Right atrium auricular region (tissue), 2 donors: ENCODE results near the gene GRB10. TPM values are rescaled to one million over a fixed set of nuclear protein-coding genes. Genes with fewer than 3 reads are reported as not detected.

ENCODE experiments used
- DNase-seq: peaks from one replicate; pipeline ENCODE4 v3.0.0-alpha.2; 2019; ENCODE audit warnings: low spot score
- H3K27ac ChIP-seq, 2 donors: fragments of 200-600 bp; sonication (generic); 1 replicate in 1 of 2; 2 replicates in 1 of 2; pipeline ENCODE4 v1.5.1; 2016 to 2019
- H3K27me3 ChIP-seq, 2 donors: fragments of 200-600 bp; sonication (generic); one replicate each; pipeline versions ENCODE4 v1.5.1 to v1.6.0; 2017 to 2019
- H3K36me3 ChIP-seq: fragments of 200-600 bp; sonication (generic); one replicate; pipeline ENCODE4 v1.5.1; 2016
- H3K4me1 ChIP-seq, 2 donors: fragments of 200-600 bp; sonication (generic); one replicate each; pipeline versions ENCODE4 v1.5.1 to v1.6.0; 2017 to 2019
- H3K4me3 ChIP-seq, 2 donors: fragments of 200-600 bp; sonication (generic); 1 replicate in 1 of 2; 2 replicates in 1 of 2; pipeline ENCODE4 v1.5.1; 2017 to 2019; ENCODE audit warnings: mild to moderate bottlenecking in 1 of 2, moderate library complexity in 1 of 2
- H3K9me3 ChIP-seq, 2 donors: fragments of 200-600 bp; sonication (generic); one replicate each; pipeline ENCODE4 v1.5.1; 2019
- total RNA-seq, 2 donors: library from RNA; depleted of rRNA; stranded (reverse); fragments of >200 nt; gene quantifications; one replicate each; pipeline ENCODE4 v1.1.0, GENCODE V29; 2016
- TF ChIP-seq, protein P1 (sequence below), 2 donors: fragments of 200-600 bp; sonication (generic); IDR thresholded peaks; one replicate each; pipeline ENCODE4 v1.5.1; 2019; ENCODE audit warnings: antibody characterized with exemption in 2 of 2

The GRB10 gene
- total RNA-seq, 2 donors from 2014 or later = 36.5 to 39.0 TPM

- no peak for DNase-seq
- TF ChIP-seq, protein P1, sequence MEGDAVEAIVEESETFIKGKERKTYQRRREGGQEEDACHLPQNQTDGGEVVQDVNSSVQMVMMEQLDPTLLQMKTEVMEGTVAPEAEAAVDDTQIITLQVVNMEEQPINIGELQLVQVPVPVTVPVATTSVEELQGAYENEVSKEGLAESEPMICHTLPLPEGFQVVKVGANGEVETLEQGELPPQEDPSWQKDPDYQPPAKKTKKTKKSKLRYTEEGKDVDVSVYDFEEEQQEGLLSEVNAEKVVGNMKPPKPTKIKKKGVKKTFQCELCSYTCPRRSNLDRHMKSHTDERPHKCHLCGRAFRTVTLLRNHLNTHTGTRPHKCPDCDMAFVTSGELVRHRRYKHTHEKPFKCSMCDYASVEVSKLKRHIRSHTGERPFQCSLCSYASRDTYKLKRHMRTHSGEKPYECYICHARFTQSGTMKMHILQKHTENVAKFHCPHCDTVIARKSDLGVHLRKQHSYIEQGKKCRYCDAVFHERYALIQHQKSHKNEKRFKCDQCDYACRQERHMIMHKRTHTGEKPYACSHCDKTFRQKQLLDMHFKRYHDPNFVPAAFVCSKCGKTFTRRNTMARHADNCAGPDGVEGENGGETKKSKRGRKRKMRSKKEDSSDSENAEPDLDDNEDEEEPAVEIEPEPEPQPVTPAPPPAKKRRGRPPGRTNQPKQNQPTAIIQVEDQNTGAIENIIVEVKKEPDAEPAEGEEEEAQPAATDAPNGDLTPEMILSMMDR (IDR thresholded peaks at IDR 0.05) = no peak
- Histone ChIP-seq H3K36me3 (no peaks in the 10 kb centered on the region), H3K27me3 (no peaks in the 10 kb centered on the region), H3K9me3 (no peaks in the 10 kb centered on the region), H3K4me3 (no peak overlapping the region), H3K27ac (no peak overlapping the region), H3K4me1 (peaks cover 0 to 8% of the 10 kb centered on the region in 2 donors)
Observed at GRCh38 chr7:50817561-50817960, 34.9 kb upstream of the GRB10 start.

- TF ChIP-seq, protein P1 (IDR thresholded peaks at IDR 0.05) = no peak
- H3K36me3 ChIP-seq = no peaks in the 10 kb centered on the region
- H3K4me1 ChIP-seq = peaks cover 0 to 15% of the 10 kb centered on the region in 2 donors
- DNase-seq = no peak
- no peaks in the 10 kb centered on the region for H3K27me3 ChIP-seq
- H3K27ac ChIP-seq = no peak overlapping the region
- no peak overlapping the region for H3K4me3 ChIP-seq
- H3K9me3 ChIP-seq = no peaks in the 10 kb centered on the region
Observed at GRCh38 chr7:50815138-50815537, 32.4 kb upstream of the GRB10 start.

DNA sequence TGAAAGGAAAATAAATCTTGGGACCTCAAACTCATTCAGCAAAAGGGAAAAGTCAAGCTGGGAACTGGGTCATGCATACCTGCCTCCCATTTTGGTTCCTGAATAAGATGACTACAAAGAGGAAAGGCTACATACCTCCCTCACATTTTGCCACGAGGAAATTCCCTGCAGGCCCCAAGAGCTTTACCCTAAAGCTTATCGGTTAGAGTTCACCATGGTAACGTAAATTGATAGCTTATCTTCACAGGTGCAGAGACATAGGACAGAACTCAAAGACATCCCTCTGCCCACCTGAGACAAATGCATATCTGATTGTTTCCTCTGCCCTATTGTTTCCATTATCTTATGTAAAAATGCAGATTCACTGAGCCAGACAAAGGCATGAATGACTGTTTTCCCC lies 31.5 kb upstream of the GRB10 start:
- peaks cover 0 to 15% of the 10 kb centered on the region in 2 donors for H3K4me1 ChIP-seq
- H3K27me3 ChIP-seq = no peaks in the 10 kb centered on the region
- TF ChIP-seq, protein P1 (IDR thresholded peaks at IDR 0.05) = no peak
- DNase-seq = no peak
- no peaks in the 10 kb centered on the region for H3K36me3 ChIP-seq
- H3K9me3 ChIP-seq = no peaks in the 10 kb centered on the region
- H3K4me3 ChIP-seq = no peak overlapping the region
- no peak overlapping the region for H3K27ac ChIP-seq

GRCh38 chr7:50812841-50813475 lies 30.3 kb upstream of the GRB10 start:
- TF ChIP-seq, protein P1 (IDR thresholded peaks at IDR 0.05) = no peak
- no peak overlapping the region for H3K27ac ChIP-seq
- no peaks in the 10 kb centered on the region for H3K9me3 ChIP-seq
- peaks cover 0 to 15% of the 10 kb centered on the region in 2 donors for H3K4me1 ChIP-seq
- no peaks in the 10 kb centered on the region for H3K27me3 ChIP-seq
- no peak overlapping the region for H3K4me3 ChIP-seq
- peak; percentile 91 for DNase-seq
- H3K36me3 ChIP-seq = no peaks in the 10 kb centered on the region

DNA sequence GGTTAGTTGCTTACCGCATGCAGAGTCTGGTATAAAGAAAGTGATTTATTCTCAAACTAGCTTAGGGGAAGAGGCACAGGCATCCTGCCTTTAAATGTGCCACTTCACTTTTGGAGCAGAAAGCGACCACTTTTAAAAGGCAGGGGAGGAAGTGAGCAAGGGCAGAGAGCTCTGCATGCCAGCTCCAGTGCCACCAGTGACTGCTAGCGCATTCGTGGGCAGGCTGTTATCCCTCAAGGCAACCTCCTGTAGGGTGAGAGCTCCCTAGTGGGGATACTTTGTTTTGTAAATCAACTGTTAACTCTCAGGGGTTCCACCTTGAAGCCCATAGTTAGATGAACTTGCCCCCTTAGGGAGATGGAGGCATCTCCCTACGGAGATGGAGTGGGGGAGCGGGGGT lies 29.4 kb upstream of the GRB10 start:
- Histone ChIP-seq H3K4me3 (no peak overlapping the region), H3K36me3 (no peaks in the 10 kb centered on the region), H3K27me3 (no peaks in the 10 kb centered on the region), H3K9me3 (no peaks in the 10 kb centered on the region), H3K4me1 (peaks cover 0 to 15% of the 10 kb centered on the region in 2 donors), H3K27ac (no peak overlapping the region)
- TF ChIP-seq, protein P1 (IDR thresholded peaks at IDR 0.05) = no peak
- DNase-seq = no peak
